DND-41 (cell line): ENCODE data around the gene NFATC2.

Experiments used
- ATAC-seq: fragments of 200-7000 bp; cut with Tn5 transposase; 3 replicates; pipeline ENCODE4 v1.9.1; 2021; ENCODE audit warnings: low read depth; ENCODE audit not compliant: insufficient read depth
- DNase-seq: peaks from one replicate; pipeline ENCODE4 v3.0.0-alpha.2; 2020
- H2AFZ ChIP-seq: 2 replicates; pipeline ENCODE4 v1.6.0; 2012; ENCODE audit warnings: low read depth, low read length
- H3K27ac ChIP-seq: 2 replicates; pipeline ENCODE4 v1.5.1; 2012; ENCODE audit warnings: low read length, inconsistent platforms
- H3K27me3 ChIP-seq: fragments of 200-600 bp; sonication (generic); 2 replicates; pipeline ENCODE4 v1.6.0; 2012; ENCODE audit warnings: low read length, mild to moderate bottlenecking, inconsistent platforms; ENCODE audit not compliant: insufficient read depth, poor library complexity
- H3K36me3 ChIP-seq: 2 replicates; pipeline ENCODE4 v1.5.1; 2012; ENCODE audit warnings: low read length, inconsistent platforms; ENCODE audit not compliant: insufficient read depth
- H3K4me1 ChIP-seq: 2 replicates; pipeline ENCODE4 v1.5.1; 2012; ENCODE audit warnings: mild to moderate bottlenecking, low read length; ENCODE audit not compliant: insufficient read depth
- H3K4me2 ChIP-seq: 2 replicates; pipeline ENCODE4 v1.6.0; 2012; ENCODE audit warnings: mild to moderate bottlenecking, moderate library complexity, low read length, inconsistent platforms; ENCODE audit not compliant: insufficient read depth
- H3K4me3 ChIP-seq, 2 experiments: fragments of 200-600 bp in 1 of 2; shearing (Covaris generic) in 1 of 2; 2 replicates each; pipeline ENCODE4 v1.5.1; 2012 to 2016; ENCODE audit warnings: inconsistent platforms in 2 of 2, low read length in 2 of 2, mild to moderate bottlenecking in 2 of 2, low read depth in 1 of 2, moderate library complexity in 1 of 2
- H3K79me2 ChIP-seq: 2 replicates; pipeline ENCODE4 v1.6.0; 2012; ENCODE audit warnings: low read length, inconsistent platforms; ENCODE audit not compliant: insufficient read depth
- H3K9ac ChIP-seq: 2 replicates; pipeline ENCODE4 v1.6.0; 2012; ENCODE audit warnings: low read depth, mild to moderate bottlenecking, inconsistent platforms, low read length, moderate library complexity
- H3K9me3 ChIP-seq: 2 replicates; pipeline ENCODE4 v1.5.1; 2012; ENCODE audit warnings: low read length, moderate library complexity, mild to moderate bottlenecking, inconsistent platforms; ENCODE audit not compliant: insufficient read depth, severe bottlenecking
- H4K20me1 ChIP-seq: 2 replicates; pipeline ENCODE4 v1.6.0; 2012; ENCODE audit warnings: low read length; ENCODE audit not compliant: insufficient read depth
- EZH2 ChIP-seq: IDR thresholded peaks from 3 replicates; pipeline ENCODE4 v1.6.1; 2012; ENCODE audit warnings: borderline replicate concordance, low read depth, mild to moderate bottlenecking, moderate library complexity, low read length, inconsistent platforms; ENCODE audit not compliant: severe bottlenecking
- TF ChIP-seq, protein P1 (sequence below): IDR thresholded peaks from 2 replicates; pipeline ENCODE4 v1.5.1; 2012; ENCODE audit warnings: borderline replicate concordance, low read length, moderate library complexity, mild to moderate bottlenecking; ENCODE audit not compliant: poor library complexity, severe bottlenecking; ENCODE audit errors: extremely low read depth

Gene NFATC2

GRCh38 chr20:51357543-51357942, 185.0 kb downstream of the NFATC2 start:
- TF ChIP-seq, protein P1, sequence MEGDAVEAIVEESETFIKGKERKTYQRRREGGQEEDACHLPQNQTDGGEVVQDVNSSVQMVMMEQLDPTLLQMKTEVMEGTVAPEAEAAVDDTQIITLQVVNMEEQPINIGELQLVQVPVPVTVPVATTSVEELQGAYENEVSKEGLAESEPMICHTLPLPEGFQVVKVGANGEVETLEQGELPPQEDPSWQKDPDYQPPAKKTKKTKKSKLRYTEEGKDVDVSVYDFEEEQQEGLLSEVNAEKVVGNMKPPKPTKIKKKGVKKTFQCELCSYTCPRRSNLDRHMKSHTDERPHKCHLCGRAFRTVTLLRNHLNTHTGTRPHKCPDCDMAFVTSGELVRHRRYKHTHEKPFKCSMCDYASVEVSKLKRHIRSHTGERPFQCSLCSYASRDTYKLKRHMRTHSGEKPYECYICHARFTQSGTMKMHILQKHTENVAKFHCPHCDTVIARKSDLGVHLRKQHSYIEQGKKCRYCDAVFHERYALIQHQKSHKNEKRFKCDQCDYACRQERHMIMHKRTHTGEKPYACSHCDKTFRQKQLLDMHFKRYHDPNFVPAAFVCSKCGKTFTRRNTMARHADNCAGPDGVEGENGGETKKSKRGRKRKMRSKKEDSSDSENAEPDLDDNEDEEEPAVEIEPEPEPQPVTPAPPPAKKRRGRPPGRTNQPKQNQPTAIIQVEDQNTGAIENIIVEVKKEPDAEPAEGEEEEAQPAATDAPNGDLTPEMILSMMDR = no peak
- no peak for TF ChIP-seq EZH2
- Histone ChIP-seq H3K36me3 (no peaks in the 10 kb centered on the region), H3K4me2 (no peak overlapping the region), H3K4me3 (no peak overlapping the region), H3K27ac (no peak overlapping the region), H3K4me1 (no peaks in the 10 kb centered on the region), H3K79me2 (no peaks in the 10 kb centered on the region), H2AFZ (no peak overlapping the region), H3K9me3 (no peaks in the 10 kb centered on the region), H4K20me1 (no peaks in the 10 kb centered on the region; the same call in 1 of the 2 replicates), H3K9ac (no peak overlapping the region), H3K27me3 (no peaks in the 10 kb centered on the region)
- ATAC-seq = no peak
- no peak for DNase-seq

DNA sequence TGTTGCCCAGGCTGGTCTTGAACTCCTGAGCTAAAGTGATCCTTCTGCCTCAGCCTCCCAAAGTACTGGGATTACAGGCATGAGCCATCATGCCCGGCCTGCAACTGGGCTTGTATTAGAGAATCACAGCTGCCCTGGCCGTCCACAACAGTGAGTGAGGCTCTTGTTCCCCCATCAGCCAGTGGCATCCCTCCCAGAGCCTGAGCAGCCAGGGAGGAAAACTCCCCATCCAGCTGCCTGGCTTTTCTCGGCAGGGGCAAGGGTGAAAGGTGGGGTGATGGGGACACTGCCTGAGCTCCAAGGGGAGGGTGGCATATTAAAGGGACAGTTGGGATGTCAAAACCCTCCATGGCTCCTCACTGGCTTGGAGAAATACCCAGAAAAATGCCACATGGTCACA, 185.6 kb downstream of the NFATC2 start:
- no peaks in the 10 kb centered on the region for H3K9me3 ChIP-seq
- no peak overlapping the region for H3K9ac ChIP-seq
- H3K27ac ChIP-seq = no peak overlapping the region
- no peaks in the 10 kb centered on the region for H3K27me3 ChIP-seq
- H2AFZ ChIP-seq = no peak overlapping the region
- ATAC-seq (no peak), DNase-seq (no peak)
- H3K79me2 ChIP-seq = no peaks in the 10 kb centered on the region
- no peaks in the 10 kb centered on the region for H3K36me3 ChIP-seq
- no peak overlapping the region for H3K4me2 ChIP-seq
- no peak overlapping the region for H3K4me3 ChIP-seq
- no peaks in the 10 kb centered on the region; the same call in 1 of the 2 replicates for H4K20me1 ChIP-seq
- no peaks in the 10 kb centered on the region for H3K4me1 ChIP-seq
- TF ChIP-seq, protein P1 = no peak
- TF ChIP-seq EZH2 = no peak

GRCh38 chr20:51354769-51355319, 187.7 kb downstream of the NFATC2 start:
- H3K4me3 ChIP-seq = no peak overlapping the region
- H4K20me1 ChIP-seq = no peaks in the 10 kb centered on the region; the same call in 1 of the 2 replicates
- H3K9ac ChIP-seq = no peak overlapping the region
- H3K79me2 ChIP-seq = no peaks in the 10 kb centered on the region
- TF ChIP-seq EZH2 = no peak
- DNase-seq = no peak
- no peak overlapping the region for H3K4me2 ChIP-seq
- H3K9me3 ChIP-seq = no peaks in the 10 kb centered on the region
- H3K27ac ChIP-seq = no peak overlapping the region
- H3K36me3 ChIP-seq = no peaks in the 10 kb centered on the region
- H2AFZ ChIP-seq = no peak overlapping the region
- H3K4me1 ChIP-seq = no peaks in the 10 kb centered on the region
- H3K27me3 ChIP-seq = no peaks in the 10 kb centered on the region
- no peak for ATAC-seq

DNA sequence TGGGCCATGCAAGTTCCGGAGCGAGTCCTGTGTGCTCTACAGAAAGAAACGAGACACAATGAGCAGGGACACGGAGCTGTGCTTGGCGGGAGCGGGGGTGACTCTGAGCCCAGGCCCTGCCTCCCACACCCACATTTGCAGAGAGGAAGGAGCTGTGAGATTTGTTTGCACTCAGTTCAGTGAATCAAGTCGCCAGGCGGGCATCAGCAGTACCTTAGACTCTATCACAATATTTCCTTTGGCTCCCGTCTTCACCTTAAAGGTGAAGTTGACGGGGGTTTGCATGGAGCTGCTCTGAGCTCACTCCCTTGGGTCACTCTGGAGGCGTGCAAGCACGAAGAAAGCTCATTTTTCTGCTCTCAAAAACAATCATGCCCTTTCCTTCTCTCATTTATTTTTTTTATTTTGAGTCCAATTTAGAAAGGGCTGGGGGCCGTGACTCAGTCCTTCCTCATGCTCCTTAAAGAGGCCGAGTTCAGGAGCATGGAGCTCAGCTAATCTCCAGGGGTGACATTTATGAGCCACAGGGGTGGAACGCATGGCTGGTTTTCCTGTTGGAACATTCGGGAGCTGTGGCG, 188.2 kb downstream of the NFATC2 start:
- Histone ChIP-seq H3K79me2 (no peaks in the 10 kb centered on the region), H3K27ac (no peak overlapping the region), H2AFZ (no peak overlapping the region), H3K4me3 (no peak overlapping the region), H3K27me3 (no peaks in the 10 kb centered on the region), H3K4me1 (no peaks in the 10 kb centered on the region), H3K36me3 (no peaks in the 10 kb centered on the region), H4K20me1 (no peaks in the 10 kb centered on the region; the same call in 1 of the 2 replicates), H3K9ac (no peak overlapping the region), H3K4me2 (no peak overlapping the region), H3K9me3 (no peaks in the 10 kb centered on the region)
- DNase-seq (no peak), ATAC-seq (no peak)
- TF ChIP-seq, protein P1 = no peak
- no peak for TF ChIP-seq EZH2
